Pons (tissue), 1 donor: ENCODE measurements around the gene SDHAF4.
A peak's percentile ranks its signal among the peaks of the same experiment; 100 is the strongest.
"Not testable (repeated sequence)": the region's sequence is repeated elsewhere in the genome, so short reads cannot be mapped to it uniquely, and the experiment has no call there.

Experiments
- DNase-seq: peaks from one replicate; pipeline ENCODE4 v3.0.0-alpha.2; 2016; ENCODE audit warnings: low spot score

The SDHAF4 gene

DNA sequence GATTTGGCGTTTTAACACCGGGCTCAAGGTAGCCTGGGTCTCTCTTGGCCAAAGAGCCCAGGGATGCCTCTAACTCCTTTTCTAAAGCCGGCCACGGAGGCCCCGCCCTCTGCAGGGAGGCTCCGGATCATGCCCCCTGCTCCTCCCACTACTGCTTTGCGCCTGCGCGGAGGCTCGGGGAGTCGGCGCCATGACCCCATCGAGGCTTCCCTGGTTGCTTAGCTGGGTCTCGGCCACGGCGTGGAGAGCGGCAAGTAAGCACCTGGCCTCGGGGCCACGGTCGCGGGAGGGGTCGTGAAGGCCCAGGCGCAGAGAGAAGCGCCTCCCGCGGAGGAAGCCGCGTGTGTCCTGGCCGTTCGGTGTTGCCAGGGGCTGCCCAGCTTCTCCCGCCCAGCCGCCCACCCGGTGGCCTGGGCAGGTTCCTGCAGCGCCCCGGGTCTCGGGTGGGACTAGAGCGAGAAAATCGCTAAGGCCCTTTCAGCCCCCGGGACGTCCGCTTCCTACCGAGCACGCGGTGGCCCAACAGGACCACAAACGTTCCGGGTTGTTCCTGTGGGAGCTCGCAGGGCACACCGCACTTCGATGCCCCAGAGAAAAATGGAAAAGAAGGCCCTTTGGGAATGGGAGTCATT is at the start of gene SDHAF4:
SDHAF4 (plus strand) TSS at position 180 of the 632 bp plus-strand sequence; CDS start at position 191, 11 bp downstream.
- DNase-seq = peak; percentile 93

DNA sequence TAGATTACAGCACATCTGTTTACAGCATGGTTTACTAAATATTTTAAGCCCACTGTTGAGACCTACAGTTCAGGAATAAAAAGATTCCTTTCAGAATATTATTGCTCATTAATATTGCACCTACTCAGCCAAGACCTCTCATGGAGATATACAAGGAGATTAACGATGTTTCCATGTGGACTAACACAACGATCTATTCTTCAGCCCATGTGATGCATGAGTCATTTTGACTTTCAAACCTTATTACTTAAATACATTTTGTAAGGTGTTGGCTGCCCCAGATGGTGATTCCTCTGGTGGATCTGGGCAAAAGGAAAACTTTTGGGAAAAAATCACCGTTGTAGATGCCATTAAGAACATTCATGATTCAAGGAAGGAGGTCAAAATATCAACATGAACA is 48.0 kb upstream of the SDHAF4 start:
- DNase-seq = no peak

DNA sequence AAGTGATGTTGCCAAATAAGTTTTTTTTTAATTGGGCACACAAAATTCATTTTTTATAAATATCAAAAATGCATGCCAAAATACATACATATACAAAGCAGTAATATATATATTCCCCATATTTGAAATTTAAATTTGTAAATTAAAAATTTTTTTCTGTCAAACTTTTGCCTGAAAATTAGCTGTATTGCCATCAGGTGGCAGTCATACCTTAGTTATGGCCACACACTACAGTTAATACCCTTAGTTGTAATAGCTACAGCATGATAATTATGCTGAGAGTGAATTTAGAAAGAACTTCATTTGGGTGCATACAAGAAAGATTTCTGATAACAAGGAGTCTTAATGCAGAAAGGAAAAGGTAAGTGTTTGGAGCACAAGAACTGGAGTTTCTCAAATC is 46.2 kb upstream of the SDHAF4 start:
- no peak for DNase-seq

DNA sequence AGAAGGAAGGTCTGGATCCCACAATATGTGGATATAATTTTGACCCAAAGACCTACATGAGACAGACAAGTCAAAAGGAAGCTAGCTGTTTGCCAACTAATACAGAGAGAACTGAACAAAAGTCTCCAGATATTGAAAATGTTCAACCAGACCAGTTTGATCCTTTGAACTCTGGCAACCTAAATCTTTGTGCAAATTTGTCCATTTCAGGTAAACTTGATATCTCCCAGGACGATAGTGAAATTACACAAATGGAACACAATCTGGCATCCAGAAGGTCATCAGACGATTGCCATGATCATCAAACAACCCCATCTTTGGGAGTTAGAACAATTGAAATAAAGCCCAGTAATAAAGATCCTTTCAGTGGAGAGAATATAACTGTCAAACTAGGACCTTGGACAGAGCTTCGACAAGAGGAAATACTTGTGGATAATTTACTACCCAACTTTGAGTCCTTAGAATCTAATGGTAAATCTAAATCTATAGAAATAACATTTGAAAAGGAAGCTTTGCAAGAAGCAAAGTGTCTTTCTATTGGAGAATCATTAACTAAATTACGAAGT is 41.9 kb upstream of the SDHAF4 start:
- DNase-seq = no peak

DNA sequence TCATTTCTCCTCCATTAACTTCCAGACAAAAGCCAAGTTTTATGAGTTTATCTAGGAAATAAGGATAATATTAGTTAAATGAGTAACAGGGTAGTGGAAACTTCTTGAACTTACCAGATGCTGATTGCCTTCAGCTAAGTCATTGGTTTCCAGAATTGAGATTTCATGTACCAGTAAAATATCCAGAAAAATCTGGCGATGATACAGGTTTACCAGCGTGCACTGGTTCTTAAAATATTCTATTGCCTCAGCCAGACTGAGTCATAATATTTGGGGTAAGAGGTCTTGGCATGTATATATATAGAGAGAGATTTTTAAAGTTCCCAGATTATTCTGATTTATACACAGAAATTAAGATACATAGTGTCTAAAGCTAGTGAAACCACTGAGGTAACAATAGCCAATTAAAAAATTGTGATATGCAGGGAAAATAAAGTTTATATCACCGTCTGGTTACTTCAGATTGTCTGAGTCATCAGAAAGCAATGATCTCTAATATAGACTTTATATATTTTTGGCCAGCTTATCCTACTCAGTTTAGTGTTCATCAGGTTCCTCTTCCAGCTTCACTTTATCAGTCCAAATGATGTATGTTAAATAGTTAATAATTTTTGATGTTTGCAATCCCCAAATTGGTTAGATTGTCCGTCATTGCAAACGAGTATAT is 39.5 kb upstream of the SDHAF4 start:
- no peak for DNase-seq

DNA sequence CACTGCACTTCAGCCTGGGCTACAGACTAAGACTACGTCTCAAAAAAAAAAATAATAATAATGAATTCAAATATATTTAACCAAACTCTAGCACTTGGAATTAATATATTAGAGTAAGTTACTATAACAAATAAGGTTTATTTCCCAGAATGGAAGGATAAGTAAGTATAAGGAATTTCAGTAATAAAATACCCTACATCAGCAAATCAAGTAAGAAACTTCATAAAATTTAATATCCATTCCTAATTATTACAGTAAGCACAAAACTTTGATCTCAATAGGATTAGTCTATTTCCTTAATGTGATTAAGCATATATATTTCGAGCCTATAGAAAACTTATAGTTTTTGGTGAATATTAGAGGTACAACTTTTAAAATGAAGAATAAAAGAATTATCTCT is 36.7 kb upstream of the SDHAF4 start:
- DNase-seq = no peak

DNA sequence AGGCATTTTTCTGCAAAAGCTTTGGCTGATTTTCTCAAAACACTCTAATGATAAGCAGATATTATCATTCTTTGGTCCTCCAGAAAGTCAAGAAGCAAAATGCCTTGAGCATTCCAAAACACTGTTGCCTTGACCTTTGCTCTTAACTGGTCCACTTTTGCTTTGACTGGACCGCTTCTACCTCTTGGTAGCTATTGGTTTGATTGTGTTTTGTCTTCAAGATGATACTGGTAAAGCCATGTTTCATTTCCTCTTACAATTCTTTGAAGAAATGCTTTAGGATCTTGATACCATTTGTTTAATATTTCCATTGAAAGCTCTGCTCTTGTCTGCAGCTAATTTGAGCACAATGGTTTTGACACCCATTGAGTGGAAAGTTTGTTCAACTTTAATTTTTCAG is 35.6 kb upstream of the SDHAF4 start:
- DNase-seq = no peak

DNA sequence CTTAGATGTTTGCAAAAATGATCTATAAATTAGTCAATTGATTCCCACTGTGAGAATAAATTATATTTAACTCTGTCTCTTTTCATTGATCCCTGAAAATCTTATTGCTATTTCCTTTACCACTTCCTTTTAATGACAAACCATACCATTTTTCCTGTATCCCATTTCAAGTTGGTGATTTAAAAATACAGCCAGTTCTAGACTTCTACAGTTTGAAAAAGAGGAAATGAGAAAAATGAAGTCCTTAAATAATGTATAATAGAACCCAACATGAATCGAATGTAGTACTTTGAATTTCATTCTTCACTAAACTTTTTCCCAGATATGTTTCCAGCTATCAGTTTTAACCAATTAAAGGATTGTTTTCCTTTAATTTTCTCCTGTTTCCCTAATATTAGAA is 29.5 kb upstream of the SDHAF4 start:
- no peak for DNase-seq

DNA sequence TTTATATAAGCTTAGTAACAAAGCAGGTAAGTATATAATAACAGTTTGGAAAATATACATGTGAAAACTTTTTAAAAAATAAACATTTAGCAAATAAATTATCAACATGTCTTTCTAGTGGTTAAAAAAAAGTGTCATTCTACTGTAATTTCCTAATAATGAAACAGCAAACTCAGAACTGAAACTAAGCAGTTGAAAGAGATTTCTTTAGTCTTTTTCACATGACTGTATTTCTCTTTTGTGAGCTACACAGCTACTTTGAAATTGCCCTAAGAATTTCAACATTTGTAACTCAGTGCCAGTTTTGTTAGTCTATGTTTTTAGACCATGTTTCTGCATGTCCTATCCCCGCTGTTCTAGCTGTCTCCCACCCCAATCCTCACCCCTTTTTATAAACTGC is 28.4 kb upstream of the SDHAF4 start:
- peak; percentile 14 for DNase-seq

DNA sequence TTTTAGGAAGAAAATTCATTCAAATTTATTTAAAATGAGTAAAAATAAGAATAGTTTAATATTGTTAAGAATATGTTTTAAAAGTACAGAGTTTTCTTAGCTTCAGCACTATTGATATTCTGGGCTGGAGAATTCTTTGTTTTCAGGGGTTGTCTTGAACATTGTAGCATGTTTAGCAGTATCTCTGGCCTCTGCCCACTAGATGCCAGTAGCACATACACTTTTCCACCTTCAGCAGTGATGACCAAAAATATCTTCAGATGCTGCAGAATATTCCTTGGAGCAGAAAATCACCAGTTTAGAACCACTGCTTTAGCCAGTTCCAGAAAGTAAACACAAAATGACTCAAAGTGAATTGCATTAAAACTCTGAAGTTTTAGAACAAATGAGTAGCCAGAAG is 19.4 kb upstream of the SDHAF4 start:
- DNase-seq = peak; percentile 50

DNA sequence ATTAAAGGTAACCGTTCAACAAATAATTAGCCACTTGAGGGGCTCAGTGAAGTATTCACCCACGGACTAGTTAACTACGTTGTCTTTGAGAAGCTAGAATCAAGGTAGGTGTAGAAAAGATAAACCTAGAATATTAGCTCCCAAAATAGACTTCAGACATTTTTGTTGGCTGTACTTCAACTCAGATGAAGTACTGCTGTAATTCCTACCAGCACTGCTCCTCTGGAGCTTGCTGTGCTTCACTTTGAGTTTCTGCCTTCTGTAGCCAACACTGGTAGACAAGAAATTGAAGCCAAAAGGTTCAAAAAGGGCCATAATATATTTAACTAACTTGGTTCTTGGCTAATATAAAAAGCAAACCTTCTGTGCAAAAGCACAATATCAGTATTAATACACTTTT is 18.8 kb upstream of the SDHAF4 start:
- DNase-seq = no peak

DNA sequence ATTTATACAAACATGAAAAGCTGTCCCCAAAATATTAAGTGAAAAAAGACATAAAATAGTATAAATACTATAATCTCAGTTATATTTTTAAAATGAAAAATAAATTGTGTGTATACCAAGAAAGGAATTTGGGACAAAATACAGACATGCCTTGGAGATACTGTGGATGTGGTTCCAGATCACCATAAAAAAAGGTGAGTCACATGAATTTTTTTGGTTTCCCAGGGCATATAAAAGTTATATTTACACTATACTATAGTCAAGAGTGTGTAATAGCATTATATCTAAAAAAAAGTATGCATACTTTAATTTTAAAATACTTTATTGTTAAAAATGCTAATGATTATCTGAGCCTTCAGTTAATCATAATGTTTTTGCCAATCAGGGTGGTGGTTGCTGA is 17.4 kb upstream of the SDHAF4 start:
- DNase-seq = no peak

DNA sequence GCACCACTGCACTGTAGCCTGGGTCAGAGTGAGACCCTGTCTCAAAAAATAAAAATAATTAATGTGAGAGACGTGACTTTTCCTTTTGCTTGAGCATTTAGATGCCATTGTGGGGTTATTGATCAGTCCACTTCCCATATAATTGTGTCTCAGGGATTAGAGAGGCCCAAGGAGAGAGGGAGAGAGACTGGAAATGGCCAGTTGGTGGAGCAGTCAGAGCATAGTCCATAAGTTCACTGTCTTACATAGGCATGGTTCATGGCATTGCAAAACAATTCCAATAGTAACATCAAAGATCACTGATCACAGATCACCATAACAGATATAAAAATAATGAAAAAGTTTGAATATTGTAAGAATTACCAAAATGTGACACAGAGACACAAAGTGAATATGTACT is 15.2 kb upstream of the SDHAF4 start:
- DNase-seq = no peak

DNA sequence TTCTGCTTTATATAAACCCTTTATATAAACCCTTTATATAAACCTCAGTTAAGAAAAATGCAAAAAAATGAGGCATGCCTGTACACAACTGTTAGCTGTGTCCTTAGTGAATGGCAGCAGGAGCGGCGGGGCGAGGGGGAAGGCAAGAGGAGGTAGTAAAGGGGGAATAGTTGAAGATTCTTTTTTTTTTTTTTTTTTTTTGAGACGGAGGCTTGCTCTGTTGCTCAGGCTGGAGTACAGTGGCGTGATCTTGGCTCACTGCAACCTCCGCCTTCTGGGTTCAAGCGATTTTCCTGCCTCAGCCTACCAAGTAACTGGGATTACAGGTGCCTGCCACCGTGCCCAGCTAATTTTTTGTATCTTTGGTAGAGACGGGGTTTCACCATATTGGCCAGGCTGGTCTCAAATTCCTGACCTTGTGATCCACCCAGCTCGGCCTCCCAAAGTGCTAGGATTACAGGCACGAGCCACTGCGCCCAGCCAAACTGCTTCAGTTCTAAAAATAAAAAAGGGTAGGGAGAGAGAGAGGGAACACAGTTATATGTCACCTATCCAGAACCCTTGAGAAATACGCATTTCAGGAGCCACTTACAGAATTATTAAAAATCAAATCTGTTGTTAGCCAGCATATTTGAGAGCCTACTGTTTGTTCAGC is 14.3 kb upstream of the SDHAF4 start:
- DNase-seq = not testable (repeated sequence)

DNA sequence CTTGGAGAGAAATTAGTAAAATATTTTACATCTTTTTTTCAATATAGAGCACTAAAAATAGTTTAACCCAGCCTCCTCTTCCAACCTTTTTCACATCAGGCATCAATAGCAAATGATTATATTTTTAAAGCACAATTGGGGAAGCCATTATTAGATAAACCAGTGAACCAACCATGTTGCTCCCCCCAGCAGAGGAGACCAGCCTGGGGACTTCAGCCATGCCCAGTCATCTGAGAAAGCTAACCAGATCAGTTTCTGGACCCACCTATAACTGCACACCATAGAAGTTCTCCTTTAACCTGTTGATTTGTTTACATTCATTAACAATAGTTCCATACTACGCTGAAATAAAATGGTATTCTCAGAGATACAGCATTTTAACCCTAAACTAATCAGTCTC is 13.8 kb upstream of the SDHAF4 start:
- DNase-seq = no peak

DNA sequence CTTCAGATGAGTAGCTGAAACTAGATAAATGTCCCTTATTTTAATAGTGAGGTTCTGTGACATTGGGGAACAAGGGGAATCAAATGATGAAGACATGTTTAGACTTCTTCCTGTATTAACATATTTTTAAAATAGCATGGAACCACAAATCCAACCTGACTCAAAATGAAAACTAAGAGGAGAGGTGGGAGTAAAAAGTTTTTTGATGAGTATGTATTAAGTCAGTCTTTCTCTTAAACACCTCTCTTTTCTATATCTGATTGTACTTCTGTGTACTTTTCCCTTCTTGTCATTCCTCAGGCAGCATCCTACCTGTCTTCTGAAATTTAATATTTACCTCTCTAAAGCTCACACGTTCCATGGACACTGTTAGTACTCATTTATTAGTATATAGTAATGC is 8.7 kb upstream of the SDHAF4 start:
- no peak for DNase-seq

DNA sequence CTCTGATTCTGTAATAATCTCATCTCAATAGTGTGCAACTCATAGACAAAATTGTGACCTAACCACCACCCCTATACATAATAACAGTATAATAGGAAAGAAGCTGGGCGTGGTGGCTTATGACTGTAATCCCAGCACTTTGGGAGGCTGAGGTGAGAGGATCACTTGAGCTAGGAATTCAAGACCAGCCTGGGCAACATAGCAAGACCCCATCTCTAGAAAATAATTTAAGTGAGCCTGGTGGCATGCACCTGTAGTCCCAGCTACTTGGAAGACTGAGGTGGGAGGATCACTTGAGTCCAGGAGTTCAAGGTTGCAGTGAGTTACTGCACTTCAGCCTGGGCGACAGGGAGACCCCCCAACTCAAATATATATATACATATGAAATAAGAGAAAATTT is 4.3 kb upstream of the SDHAF4 start:
- DNase-seq = not testable (repeated sequence)

DNA sequence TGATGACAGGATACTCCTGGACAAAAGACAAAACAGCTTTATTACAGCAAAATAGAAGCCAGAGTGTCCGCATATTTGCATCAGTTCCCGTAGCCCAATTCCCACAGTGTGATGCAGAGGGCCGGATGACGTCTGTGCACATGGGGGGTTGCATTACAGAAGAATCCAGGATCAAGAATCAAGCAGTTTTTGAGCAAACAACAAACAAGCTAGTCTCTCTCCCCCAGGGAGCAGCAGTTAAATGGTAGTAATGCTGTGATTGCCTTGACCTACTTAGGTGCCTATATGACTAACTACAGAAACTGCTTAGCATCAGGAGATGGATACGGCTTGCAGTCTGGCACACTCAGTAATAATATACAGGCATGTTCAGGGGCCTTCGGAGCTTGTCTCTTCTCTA is 3.2 kb upstream of the SDHAF4 start:
- no peak for DNase-seq

DNA sequence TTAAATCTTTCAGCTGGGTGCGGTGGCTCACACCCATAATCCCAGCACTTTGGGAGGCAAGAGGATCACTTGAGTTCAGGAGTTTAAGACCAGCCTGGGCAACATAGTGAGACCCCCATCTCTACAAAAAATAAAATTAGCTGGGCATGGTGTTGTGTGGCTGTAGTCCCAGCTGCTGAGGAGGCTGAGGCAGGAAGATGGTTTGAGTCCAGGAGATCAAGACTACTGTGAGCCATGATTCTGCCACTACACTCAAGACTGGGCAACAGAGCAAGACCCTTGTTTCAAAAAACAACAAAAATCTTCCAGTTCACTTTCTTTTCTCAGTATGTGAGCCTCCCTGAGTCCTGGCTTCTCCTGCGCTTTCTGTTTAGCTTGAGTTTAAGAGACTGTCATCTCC is 7.9 kb downstream of the SDHAF4 start:
- DNase-seq = no peak

DNA sequence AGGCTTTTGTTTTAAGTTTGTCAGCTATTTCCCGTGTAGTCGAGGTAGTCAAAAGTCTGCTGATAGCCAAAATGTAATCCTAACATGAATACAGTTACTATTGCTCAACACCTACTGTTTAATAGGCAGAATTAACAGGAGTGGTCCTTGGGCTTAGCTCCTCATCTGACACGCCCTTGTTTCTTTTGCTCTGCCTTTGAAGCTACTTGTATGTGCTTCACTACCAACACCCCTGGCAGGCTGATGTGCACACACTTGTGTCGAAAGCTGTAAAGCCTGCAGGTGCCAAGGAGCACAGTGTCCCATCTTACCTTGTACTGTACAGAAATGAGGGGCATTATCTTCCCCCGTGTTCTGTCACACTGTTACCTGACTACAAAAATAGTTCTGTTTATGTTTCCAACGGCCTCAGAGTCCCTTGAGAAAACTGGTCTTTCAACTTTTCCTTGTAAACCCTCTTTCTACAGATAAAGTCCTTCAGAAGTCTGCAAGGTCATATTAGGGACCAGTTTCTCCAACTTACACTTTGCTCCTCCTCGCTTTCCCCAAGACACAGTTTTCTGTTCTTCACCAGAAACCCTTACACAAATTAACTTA is 9.3 kb downstream of the SDHAF4 start:
- no peak for DNase-seq

DNA sequence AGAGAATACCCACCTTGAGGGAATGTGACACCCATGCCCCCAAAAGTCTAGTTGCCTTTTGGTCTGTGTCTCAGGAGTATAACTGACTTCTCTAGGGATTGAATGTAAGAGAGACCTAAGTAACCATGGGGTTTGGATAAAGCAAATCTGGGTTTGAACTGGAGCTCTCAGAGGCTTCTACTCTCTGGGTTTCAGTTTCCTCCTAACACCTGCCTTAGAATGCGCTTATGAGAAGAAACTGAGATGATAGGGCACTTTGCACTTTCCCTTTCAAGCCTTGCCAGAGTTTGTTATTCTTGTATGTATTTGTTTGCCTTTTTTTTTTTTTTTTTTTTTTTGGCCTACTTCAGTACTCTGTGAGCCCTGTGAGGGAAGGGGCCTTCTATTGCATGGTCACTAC is 19.4 kb downstream of the SDHAF4 start:
- no peak for DNase-seq

DNA sequence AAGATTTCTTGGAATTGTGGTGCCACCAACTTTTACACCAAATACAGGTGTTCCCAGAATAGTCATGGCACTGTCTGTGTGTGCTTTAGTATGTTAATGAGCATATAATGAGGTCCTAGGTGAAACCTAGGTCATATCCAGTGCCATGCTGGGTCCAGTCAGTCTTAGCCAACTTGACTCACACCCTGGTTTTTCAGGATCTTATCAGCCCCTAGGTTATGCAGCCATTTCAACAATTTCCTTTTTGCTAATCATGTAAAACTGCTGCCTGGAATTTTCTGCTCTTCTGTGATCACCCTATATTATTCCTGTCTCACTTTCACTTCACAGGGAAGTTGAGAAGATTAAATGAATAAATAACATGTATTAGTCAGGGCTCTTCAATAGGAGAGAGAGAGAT is 23.7 kb downstream of the SDHAF4 start:
- DNase-seq = no peak
